Fibroblast of skin of right biceps (primary cell): Measurements from ENCODE around the gene KDM4F.

Experiments
- DNase-seq: peaks from one replicate; pipeline ENCODE4 v3.0.0-alpha.2; 2013

The KDM4F gene

GRCh38 chr11:95066716-95067038 is 17.5 kb downstream of the KDM4F start, which contains the start of gene SRSF8:
TSS of gene SRSF8 (plus strand) at chr11:95066919. CDS start at chr11:95067227, 308 bp downstream.
- no peak for DNase-seq

- peak; percentile 79 for DNase-seq
Observed at GRCh38 chr11:95067039-95067840, 18.0 kb downstream of the KDM4F start.

- DNase-seq, result no peak
Observed at GRCh38 chr11:95067841-95068219, 18.6 kb downstream of the KDM4F start.

GRCh38 chr11:95068549-95068948 is 19.3 kb downstream of the KDM4F start:
- peak; percentile 91 for DNase-seq

- no peak for DNase-seq
Observed at GRCh38 chr11:95070471-95070870, 21.2 kb downstream of the KDM4F start.

- DNase-seq, result no peak
Observed at GRCh38 chr11:95072948-95073347, 23.7 kb downstream of the KDM4F start.

- DNase-seq, result no peak
Observed at GRCh38 chr11:95074792-95075563, 25.8 kb downstream of the KDM4F start.

GRCh38 chr11:95076416-95076815 is 27.2 kb downstream of the KDM4F start:
- peak; percentile 46 for DNase-seq

GRCh38 chr11:95076981-95077380 is 27.8 kb downstream of the KDM4F start:
- DNase-seq, result no peak

GRCh38 chr11:95078526-95078925 is 29.3 kb downstream of the KDM4F start:
- no peak for DNase-seq

GRCh38 chr11:95081010-95081409 is 31.8 kb downstream of the KDM4F start:
- DNase-seq, result no peak

- DNase-seq, result no peak
Observed at GRCh38 chr11:95081412-95081811, 32.2 kb downstream of the KDM4F start.

GRCh38 chr11:95082576-95083001 is 33.4 kb downstream of the KDM4F start:
- DNase-seq, result no peak

- no peak for DNase-seq
Observed at GRCh38 chr11:95084509-95084908, 35.3 kb downstream of the KDM4F start.

- no peak for DNase-seq
Observed at GRCh38 chr11:95085117-95085816, 36.0 kb downstream of the KDM4F start.

GRCh38 chr11:95086151-95086550 is 36.9 kb downstream of the KDM4F start:
- no peak for DNase-seq

- DNase-seq, result no peak
Observed at GRCh38 chr11:95086836-95087570, 37.8 kb downstream of the KDM4F start.

- DNase-seq, result no peak
Observed at GRCh38 chr11:95088946-95089619, 39.9 kb downstream of the KDM4F start.

- DNase-seq, result peak; percentile 87
Observed at GRCh38 chr11:95089620-95090542, 40.7 kb downstream of the KDM4F start, which contains the start of gene ENDOD1. TSS of gene ENDOD1 (plus strand) at chr11:95089846. CDS start at chr11:95089928, 82 bp downstream.

GRCh38 chr11:95091663-95092180 is 42.5 kb downstream of the KDM4F start:
- DNase-seq, result no peak
